Measurements from ENCODE around the gene RABGAP1L. TPM values are rescaled to one million over a fixed set of nuclear protein-coding genes. Genes with fewer than 3 reads are reported as not detected.

RABGAP1L gene
- total RNA-seq, 2 experiments from 2014 or later, result 76.8 to 80.5 TPM

DNA sequence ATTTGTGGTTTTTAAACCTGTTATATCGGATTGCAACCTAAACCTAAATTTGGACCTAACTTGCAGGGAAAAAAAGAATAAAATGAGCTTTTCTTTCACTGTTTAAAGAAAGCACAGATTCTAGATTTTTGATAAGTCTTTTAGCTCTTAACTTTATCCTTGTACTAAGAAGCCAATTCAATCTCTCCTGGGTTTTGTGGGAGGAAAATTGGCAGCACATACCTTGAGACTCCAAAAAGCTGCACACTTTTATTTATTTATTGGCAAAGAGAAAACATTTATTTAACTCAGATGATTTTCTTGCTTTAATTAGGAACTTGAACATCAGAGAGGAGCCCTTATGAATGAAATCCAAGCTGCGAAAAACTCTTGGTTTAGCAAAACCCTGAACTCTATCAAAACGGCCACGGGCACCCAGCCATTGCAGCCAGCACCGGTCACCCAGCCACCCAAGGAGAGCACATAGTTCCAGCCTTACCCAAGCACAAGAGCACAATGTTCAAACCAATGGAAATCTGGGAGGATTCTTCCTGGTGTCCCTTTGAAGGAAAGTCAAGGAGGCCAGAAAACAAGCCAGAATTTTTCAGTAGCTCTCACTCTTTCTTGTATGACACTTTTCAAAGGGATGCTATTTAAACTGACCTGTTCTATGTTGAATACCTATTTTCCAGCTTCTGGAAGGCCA is 830.4 kb downstream of the RABGAP1L start:
- Mint-ChIP-seq H3K36me3 (ENCODE audit: low read depth) (peaks cover 45% of the 10 kb centered on the region), H3K27ac (peak overlapping the region; percentile 73), H3K9me3 (no peaks in the 10 kb centered on the region), H3K4me3 (peak overlapping the region; percentile 58), H3K4me1 (peaks cover 36% of the 10 kb centered on the region), H3K27me3 (no peaks in the 10 kb centered on the region)
- DNase-seq, result no peak
- ChIA-PET POLR2A (interaction anchor here (1.2 to 3.6 kb wide), 5 partner anchors 10 to 190 kb away, joined by 3 to 37 read pairs (median 4); partner anchors contain the start of gene CACYBP), CTCF (interaction anchor here (0.6 to 1.9 kb wide), 6 partner anchors 8 to 173 kb away, joined by 3 to 24 read pairs (median 4); partner anchors contain the start of gene CACYBP)

DNA sequence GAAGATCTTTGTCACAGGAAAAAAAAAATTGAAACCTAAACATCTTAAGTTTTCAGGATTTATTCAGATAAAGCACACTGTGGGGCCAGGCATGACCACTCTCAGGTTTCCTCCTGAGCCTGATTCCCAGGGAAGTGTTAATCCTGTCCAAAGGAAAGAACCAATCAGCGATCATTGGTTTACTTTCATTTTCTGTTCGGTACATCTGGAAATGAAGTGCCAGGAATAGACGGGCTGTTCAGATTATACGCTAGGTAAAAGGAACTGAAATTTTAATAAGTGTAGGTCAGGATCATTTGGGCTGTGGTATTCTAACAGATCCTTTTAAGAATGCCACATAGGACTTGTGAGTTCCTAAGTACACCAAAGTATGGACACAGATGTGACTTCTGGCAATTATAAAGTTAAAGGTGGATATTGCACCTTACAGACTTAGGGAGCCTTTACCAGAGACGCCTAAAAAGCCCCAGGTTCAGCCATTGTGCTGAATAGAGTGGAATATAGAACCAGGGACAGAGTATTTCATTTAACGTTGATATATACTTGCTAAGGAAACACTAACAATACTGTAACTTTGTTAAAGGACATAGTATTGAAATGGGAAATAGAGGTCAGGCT is 831.2 kb downstream of the RABGAP1L start:
- ChIA-PET CTCF (interaction anchor here (1.2 to 1.9 kb wide), 3 partner anchors 9 to 14 kb away, joined by 3 to 24 read pairs (median 7); partner anchors contain the start of gene CACYBP), POLR2A (interaction anchor here (1.2 to 3.6 kb wide), 3 partner anchors 9 to 25 kb away, joined by 3 to 37 read pairs (median 3); partner anchors contain the start of gene CACYBP)
- Mint-ChIP-seq H3K27me3 (no peaks in the 10 kb centered on the region), H3K27ac (peak overlapping the region; percentile 74), H3K4me1 (peaks cover 33% of the 10 kb centered on the region), H3K9me3 (no peaks in the 10 kb centered on the region), H3K4me3 (peak overlapping the region; percentile 74), H3K36me3 (ENCODE audit: low read depth) (peaks cover 47% of the 10 kb centered on the region)
- no peak for DNase-seq

DNA sequence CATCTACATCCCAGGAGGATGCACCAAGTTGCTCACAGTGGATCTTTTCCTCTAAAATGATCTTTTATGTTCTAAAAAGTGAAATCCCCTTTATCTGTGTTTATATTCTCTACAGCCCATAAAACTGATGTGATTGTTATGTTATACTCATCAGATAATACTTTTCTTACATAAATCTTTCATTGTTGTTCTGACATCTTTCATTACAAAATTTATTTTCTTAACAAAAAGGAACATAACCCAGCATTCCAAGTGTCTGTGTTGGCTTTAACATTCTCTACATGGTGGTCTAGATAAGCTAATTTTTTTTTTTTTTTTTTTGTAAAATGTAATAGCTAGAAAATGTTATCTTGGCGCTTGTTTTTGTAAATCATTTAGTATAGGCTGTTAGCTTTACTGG is 832.2 kb downstream of the RABGAP1L start:
- no peak for DNase-seq
- CTCF ChIA-PET, result interaction anchor here (0.6 to 0.8 kb wide), 4 partner anchors 8 to 729 kb away, joined by 3 read pairs; no protein-coding TSS in a partner anchor
- Mint-ChIP-seq H3K9me3 (no peaks in the 10 kb centered on the region), H3K27me3 (no peaks in the 10 kb centered on the region), H3K4me1 (peaks cover 33% of the 10 kb centered on the region), H3K4me3 (no peak overlapping the region), H3K36me3 (ENCODE audit: low read depth) (peaks cover 47% of the 10 kb centered on the region), H3K27ac (no peak overlapping the region)
- POLR2A ChIA-PET, result interaction anchor here (0.9 to 3.6 kb wide), 2 partner anchors 8 to 27 kb away, joined by 3 to 37 read pairs; partner anchors contain the start of gene CACYBP

DNA sequence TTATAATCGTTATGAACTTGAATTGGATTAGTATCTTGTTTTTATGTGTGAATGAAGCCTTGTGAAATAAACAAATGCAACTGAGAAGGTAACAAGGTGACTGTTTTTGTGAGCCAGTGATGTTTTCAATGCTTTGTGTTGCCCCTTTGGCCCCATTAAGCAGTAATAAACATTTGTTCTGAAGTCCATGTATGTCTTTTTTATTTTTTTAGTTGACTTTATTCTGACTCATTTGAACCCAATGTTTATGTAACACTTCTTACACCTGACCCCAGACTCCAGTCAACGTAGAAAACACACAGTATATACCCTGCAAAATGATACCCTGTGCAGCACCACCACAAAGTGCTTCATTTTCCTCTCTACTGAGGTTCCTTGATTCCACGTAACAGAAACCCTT is 835.8 kb downstream of the RABGAP1L start:
- peaks cover 28% of the 10 kb centered on the region for H3K4me1 Mint-ChIP-seq

DNA sequence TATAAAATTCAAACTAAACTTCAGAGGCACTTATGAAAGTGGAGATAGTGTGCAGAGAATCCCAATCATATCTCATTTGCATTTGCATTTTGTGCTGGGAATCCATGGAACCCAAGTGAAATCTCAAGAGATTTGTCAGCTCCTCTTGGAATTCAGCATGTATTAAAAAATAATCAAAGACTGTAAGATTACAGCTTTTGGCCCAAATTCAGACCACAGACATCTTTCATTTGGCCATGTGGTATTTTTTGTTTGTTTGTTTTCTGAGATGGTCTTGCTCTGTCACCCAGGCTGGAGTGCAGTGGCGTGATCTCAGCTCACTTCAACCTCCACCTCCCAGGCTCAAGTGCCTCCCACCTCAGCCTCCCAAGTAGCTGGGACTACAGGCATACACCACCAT is 836.6 kb downstream of the RABGAP1L start:
- H3K27ac Mint-ChIP-seq, result no peak overlapping the region
- POLR2A ChIA-PET, result interaction anchor here (6.5 kb wide), 1 partner anchor 30 kb away, joined by 203 read pairs; no protein-coding TSS in a partner anchor
- H3K27me3 Mint-ChIP-seq, result no peaks in the 10 kb centered on the region
- DNase-seq, result no peak
- H3K9me3 Mint-ChIP-seq, result no peaks in the 10 kb centered on the region
- peaks cover 32% of the 10 kb centered on the region for H3K36me3 Mint-ChIP-seq (ENCODE audit: low read depth)
- CTCF ChIA-PET, result interaction anchor here (1.3 kb wide), 1 partner anchor 30 kb away, joined by 5 read pairs; no protein-coding TSS in a partner anchor
- H3K4me1 Mint-ChIP-seq, result peaks cover 21% of the 10 kb centered on the region
- H3K4me3 Mint-ChIP-seq, result no peak overlapping the region

More for the DNA sequence above, 835.8 kb downstream of the RABGAP1L start:
- no peak for DNase-seq
- ChIA-PET CTCF (interaction anchor here (1.3 kb wide), 1 partner anchor 29 kb away, joined by 5 read pairs; no protein-coding TSS in a partner anchor), POLR2A (interaction anchor here (6.5 kb wide), 1 partner anchor 30 kb away, joined by 203 read pairs; no protein-coding TSS in a partner anchor)
- Mint-ChIP-seq H3K27ac (no peak overlapping the region), H3K36me3 (ENCODE audit: low read depth) (peaks cover 31% of the 10 kb centered on the region), H3K27me3 (no peaks in the 10 kb centered on the region), H3K4me3 (no peak overlapping the region), H3K9me3 (no peaks in the 10 kb centered on the region)

DNA sequence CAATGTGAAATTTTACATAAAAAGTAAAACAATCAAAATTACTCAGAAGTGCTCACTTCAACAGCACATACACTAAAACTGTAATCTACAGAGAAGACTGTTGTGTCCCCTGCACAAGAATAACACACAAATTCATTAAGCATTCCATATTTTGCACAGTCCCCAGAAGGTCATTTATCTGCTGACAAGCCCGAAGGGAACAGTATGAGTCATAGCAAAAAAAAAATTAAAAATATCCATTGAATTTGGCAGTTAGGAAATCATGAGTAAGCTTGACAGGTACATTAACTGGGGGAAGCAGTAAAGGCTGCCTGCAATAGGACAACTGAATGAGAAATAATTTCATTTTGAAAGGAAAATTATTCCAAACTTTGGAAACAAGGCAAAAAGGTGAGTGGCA is 837.2 kb downstream of the RABGAP1L start:
- POLR2A ChIA-PET, result interaction anchor here (6.5 kb wide), 1 partner anchor 31 kb away, joined by 203 read pairs; no protein-coding TSS in a partner anchor
- no peaks in the 10 kb centered on the region for H3K9me3 Mint-ChIP-seq
- no peaks in the 10 kb centered on the region for H3K27me3 Mint-ChIP-seq
- no peak overlapping the region for H3K4me3 Mint-ChIP-seq
- no peak for DNase-seq
- no peak overlapping the region for H3K27ac Mint-ChIP-seq
- CTCF ChIA-PET, result interaction anchor here (1.3 to 2.0 kb wide), 2 partner anchors 11 to 30 kb away, joined by 4 to 5 read pairs; no protein-coding TSS in a partner anchor
- peaks cover 35% of the 10 kb centered on the region for H3K36me3 Mint-ChIP-seq (ENCODE audit: low read depth)
- H3K4me1 Mint-ChIP-seq, result peaks cover 21% of the 10 kb centered on the region

DNA sequence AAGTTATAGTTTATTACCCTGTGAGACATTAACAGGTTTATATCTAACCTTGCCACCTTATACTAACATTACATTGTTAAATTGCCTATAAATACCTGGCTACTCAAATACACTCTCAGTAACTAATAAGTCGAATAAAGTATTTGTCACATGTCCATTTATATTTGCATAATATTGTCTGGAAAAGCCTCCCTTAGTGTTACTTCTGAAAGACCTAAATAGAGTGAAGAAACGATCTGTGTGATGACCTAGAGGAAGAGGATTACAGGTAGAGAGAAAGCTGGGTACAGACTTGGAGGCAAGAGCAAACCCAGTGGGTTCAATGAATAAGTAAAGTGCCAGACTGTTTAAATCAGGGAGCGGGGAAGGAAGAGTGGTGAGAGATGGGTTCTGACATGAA is 837.7 kb downstream of the RABGAP1L start:
- peaks cover 24% of the 10 kb centered on the region for H3K4me1 Mint-ChIP-seq
- ChIA-PET CTCF (interaction anchor here (1.2 to 2.0 kb wide), 2 partner anchors 10 to 11 kb away, joined by 4 read pairs; no protein-coding TSS in a partner anchor), POLR2A (interaction anchor here (6.5 to 10.1 kb wide), 2 partner anchors 26 to 32 kb away, joined by 203 read pairs; partner anchors contain the start of gene MRPS14)
- no peak overlapping the region for H3K4me3 Mint-ChIP-seq
- H3K27ac Mint-ChIP-seq, result no peak overlapping the region
- no peak for DNase-seq
- H3K27me3 Mint-ChIP-seq, result no peaks in the 10 kb centered on the region
- peaks cover 37% of the 10 kb centered on the region for H3K36me3 Mint-ChIP-seq (ENCODE audit: low read depth)
- H3K9me3 Mint-ChIP-seq, result no peaks in the 10 kb centered on the region

DNA sequence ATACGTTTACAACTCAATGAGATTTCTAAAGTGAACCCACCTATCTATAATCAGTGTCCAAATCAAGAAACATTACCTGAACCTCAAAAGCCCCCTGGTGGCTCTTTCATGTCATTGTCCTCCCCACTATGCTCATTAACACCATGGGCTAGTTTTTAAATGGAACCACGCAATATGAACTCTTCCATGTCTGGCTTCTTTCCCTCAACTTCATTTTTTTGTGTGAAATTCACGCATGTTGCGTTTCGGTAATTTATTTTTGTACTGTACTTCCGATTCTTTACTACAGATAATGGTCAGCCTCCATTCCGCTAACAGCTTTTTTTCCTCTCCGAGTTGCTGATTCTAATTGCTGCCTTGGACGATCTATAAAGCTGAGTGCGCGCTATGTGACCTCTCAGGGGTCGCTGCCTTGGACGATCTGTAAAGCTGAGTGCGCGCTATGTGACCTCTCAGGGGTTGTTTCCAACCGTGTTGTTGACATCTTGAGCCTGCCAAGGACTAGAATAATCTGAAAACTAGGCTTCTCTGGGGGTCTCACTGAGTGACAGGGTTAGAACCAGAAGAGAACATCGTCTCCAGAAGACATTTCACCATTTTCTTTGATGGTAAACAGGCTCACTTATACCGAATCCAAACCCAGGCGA is 839.4 kb downstream of the RABGAP1L start:
- CTCF ChIA-PET, result interaction anchor here (0.6 to 3.4 kb wide), 19 partner anchors 9 to 228 kb away, joined by 3 to 35 read pairs (median 6); partner anchors contain the start of gene MRPS14
- peaks cover 35% of the 10 kb centered on the region for H3K4me1 Mint-ChIP-seq
- H3K27ac Mint-ChIP-seq, result no peak overlapping the region
- no peaks in the 10 kb centered on the region for H3K27me3 Mint-ChIP-seq
- H3K4me3 Mint-ChIP-seq, result no peak overlapping the region
- peaks cover 43% of the 10 kb centered on the region for H3K36me3 Mint-ChIP-seq (ENCODE audit: low read depth)
- H3K9me3 Mint-ChIP-seq, result no peaks in the 10 kb centered on the region
- DNase-seq, result peak; percentile 59
- POLR2A ChIA-PET, result interaction anchor here (0.6 to 10.1 kb wide), 28 partner anchors 8 to 1522 kb away, joined by 3 to 203 read pairs (median 8); partner anchors contain the start of genes CENPL, DARS2, GAS5 and KIAA0040

DNA sequence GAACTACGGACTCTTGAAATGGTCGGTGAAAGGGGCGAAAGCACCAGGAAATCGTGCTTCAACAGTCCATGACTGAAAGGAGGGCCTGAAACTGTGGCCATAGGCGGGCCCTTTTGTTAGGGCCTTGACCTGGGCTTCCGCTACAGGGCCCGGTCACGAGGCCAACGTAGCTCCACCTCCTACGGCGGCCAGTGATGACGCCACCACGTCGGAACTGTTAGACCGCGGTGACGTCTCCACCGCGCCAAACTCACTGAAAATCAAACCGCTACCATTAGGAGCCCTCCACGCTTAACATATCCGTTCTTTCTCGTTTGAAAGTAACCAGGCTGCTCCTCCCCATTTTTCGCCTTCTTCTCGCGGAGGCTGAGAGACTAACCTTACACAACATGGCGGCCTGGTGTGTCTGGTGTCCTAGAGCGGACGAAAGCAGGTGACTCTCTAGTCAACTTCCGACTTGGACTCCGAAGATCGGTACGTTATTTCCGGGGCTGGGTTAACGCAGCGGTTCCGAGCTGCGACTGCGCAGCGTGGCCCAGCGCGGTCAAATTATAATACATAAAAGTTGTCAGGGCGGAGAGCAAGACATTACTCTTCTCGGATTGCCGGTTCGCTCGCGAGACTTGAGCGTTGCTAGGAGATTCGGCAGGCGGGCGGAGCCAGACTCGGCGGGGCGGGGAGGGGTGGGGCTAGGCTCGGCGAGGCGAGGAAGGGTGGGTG is 840.1 kb downstream of the RABGAP1L start:
- Mint-ChIP-seq H3K36me3 (ENCODE audit: low read depth) (peaks cover 44% of the 10 kb centered on the region), H3K9me3 (no peaks in the 10 kb centered on the region), H3K4me1 (peaks cover 39% of the 10 kb centered on the region), H3K4me3 (no peak overlapping the region), H3K27ac (no peak overlapping the region), H3K27me3 (no peaks in the 10 kb centered on the region)
- ChIA-PET CTCF (interaction anchor here (0.5 to 3.4 kb wide), 20 partner anchors 10 to 738 kb away, joined by 3 to 35 read pairs (median 6); partner anchors contain the start of gene MRPS14), POLR2A (interaction anchor here (0.5 to 10.1 kb wide), 34 partner anchors 9 to 1523 kb away, joined by 3 to 203 read pairs (median 6); partner anchors contain the start of genes CENPL, DARS2, GAS5 and KIAA0040)
- DNase-seq, result peak; percentile 98

DNA sequence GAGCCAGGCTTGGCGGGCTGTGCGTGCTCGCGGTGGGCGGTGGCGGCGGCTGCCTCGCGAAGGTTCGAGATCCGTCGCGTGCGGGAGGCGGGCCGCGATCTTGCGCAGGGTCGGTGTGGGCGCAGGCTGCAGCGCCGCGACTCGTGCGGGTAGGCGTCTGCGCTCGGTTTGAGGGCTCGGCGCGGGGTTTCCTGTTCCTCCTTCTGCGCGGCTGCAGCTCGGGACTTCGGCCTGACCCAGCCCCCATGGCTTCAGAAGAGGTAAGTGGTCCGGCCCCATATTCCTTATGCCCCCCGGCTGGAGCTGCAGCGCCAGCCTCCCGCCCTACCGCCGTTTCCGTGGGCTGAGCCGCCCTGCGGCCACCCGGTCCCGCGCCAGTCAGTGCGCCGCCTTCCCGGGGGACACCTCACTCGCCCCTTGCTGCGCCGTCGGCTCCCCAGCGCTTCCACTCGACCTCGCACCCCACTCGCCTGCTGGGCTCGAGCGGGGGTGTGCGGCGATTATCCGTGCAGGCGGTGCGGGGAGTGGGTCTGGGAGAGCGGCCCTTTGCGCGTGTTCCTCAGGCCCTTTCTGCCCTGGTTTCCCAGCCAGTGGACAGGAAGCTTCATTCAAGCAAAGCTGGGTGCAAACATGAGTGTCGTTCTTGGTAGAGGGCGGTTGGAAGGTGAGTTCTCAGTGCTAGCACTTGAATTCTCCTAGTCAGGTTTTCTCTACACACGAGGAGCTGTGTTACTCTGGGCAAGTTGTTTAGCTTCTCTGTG is 840.8 kb downstream of the RABGAP1L start, which contains the start of gene CACYBP:
Gene CACYBP (plus strand): TSS at position 12 of the 761 bp plus-strand sequence. CDS start 234 bp downstream, at position 246.
- peak; percentile 51 for DNase-seq
- no peaks in the 10 kb centered on the region for H3K27me3 Mint-ChIP-seq
- H3K27ac Mint-ChIP-seq, result no peak within 1 kb of the TSS
- H3K36me3 Mint-ChIP-seq (ENCODE audit: low read depth), result peaks cover 45% of the 10 kb centered on the region
- CTCF ChIA-PET, result interaction anchor here (0.6 to 3.4 kb wide), 12 partner anchors 9 to 200 kb away, joined by 3 to 35 read pairs (median 4); partner anchors contain the start of gene MRPS14
- no peak within 1 kb of the TSS for H3K4me3 Mint-ChIP-seq
- no peaks in the 10 kb centered on the region for H3K9me3 Mint-ChIP-seq
- POLR2A ChIA-PET, result interaction anchor here (0.5 to 10.1 kb wide), 28 partner anchors 10 to 1524 kb away, joined by 3 to 203 read pairs (median 8); partner anchors contain the start of genes CENPL, DARS2, GAS5 and KIAA0040
- H3K4me1 Mint-ChIP-seq, result peaks cover 44% of the 10 kb centered on the region
